Ectodermal cell (in vitro differentiated cells): ENCODE measurements around the gene RNF224.

Experiments
- H3K27ac ChIP-seq: 2 replicates; pipeline ENCODE4 v1.7.0; 2013; ENCODE audit warnings: mild to moderate bottlenecking, low read depth, low read length; ENCODE audit not compliant: insufficient read depth, poor library complexity, severe bottlenecking
- H3K27me3 ChIP-seq: 2 replicates; pipeline ENCODE4 v1.7.0; 2013; ENCODE audit warnings: mild to moderate bottlenecking, low read length; ENCODE audit not compliant: insufficient read depth, control insufficient read depth, poor library complexity, severe bottlenecking
- H3K36me3 ChIP-seq: one replicate; pipeline ENCODE4 v1.7.0; 2013; ENCODE audit warnings: low read length; ENCODE audit not compliant: control insufficient read depth, insufficient read depth
- H3K4me1 ChIP-seq: one replicate; pipeline ENCODE4 v1.7.0; 2013; ENCODE audit warnings: low read length; ENCODE audit not compliant: control insufficient read depth, insufficient read depth
- H3K4me3 ChIP-seq: 2 replicates; pipeline ENCODE4 v1.7.0; 2013; ENCODE audit warnings: low read depth, low read length, control low read depth; ENCODE audit not compliant: insufficient read depth
- H3K9me3 ChIP-seq: 2 replicates; pipeline ENCODE4 v1.7.0; 2013; ENCODE audit warnings: mild to moderate bottlenecking, low read length, moderate library complexity; ENCODE audit not compliant: control insufficient read depth
- WGBS, 2 experiments: methylation state at CpG; one replicate each; pipeline ENCODE4 v1.1.7; 2013; ENCODE audit warnings: missing lambda C conversion rate in 2 of 2; 5-methylcytosine and 5-hydroxymethylcytosine counted together

RNF224 gene

DNA sequence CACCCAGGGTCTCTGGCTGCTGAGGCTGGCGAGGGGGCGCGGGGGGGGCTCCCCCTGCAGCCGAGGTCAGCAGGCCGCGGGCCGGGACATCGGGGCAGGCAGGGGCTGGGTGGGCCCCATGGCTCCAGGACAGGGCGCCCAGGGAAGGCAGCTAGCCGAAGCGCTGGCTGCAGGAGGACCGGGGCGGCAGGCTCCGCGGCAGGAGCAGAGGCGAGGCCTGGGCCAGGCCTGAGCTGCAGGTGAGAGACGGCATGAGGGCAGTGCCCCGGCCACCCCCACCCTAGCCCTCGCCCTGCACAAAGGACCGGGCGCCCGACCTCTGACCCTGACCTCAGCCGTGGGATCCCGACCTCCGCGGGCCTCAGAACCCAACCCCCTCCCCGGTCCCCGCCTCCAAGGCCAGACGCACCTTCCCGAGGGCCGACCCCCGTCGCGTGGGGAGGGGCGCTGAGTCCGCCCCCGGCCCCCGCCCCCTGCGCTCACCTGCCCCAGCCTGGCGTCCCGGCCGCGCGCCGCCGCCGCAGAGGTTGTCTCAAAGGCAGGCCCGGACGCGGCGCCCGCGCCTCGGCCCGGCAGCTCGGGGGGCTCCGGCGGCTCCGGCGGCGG is 5.7 kb upstream of the RNF224 start:
- Histone ChIP-seq H3K4me3 (peak overlapping the region; percentile 29), H3K4me1 (no peaks in the 10 kb centered on the region), H3K36me3 (no peaks in the 10 kb centered on the region), H3K27ac (no peak overlapping the region), H3K27me3 (peaks cover 22% of the 10 kb centered on the region), H3K9me3 (no peaks in the 10 kb centered on the region)
- 5% methylated on average over 61 of the region's 61 CpGs for WGBS, 2 experiments

DNA sequence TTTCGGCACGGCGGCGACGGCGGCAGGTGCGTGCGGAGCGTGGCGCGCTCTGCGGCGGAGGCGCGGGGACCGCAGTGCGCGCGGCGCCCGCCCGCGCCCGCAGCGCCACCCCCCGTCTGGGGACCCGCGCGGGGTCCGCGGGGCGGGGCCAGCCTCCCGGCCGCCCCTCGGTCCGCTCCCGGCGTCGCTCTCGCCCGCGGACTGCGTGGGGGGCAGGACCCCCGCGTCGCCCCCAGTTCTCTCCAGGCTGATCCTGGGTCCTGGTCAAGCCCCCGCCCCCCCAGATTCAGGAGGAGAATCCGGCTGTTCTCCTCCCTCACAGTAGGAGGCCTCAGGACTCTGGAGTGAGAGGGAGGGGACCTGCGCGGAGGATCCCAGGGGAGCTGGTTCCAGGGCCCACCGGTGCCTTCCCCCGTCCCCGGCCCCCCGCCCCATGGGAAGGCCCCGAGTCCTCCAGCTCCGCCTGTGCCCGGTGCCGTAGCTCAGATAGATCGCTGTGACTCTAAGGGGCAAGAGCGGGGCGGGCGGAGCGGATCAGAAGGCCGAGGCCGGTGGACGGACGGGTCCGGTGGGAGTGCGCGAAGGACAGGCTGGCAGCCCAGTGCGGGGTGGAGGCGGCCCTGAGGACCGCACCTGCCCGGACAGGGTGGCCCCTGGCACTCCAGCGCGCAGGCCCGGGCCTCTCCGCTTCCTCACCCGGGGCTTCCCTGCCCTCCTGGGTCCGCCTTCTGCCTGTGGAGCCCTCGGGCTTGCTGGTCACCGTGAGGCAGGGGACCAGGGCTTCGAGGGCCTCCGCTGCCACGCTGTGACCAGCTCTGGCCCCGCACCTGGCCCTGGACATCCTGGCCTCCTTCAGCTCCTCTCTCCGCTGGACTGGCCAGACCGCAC is 4.9 kb upstream of the RNF224 start, which contains the start of gene RNF208:
Gene RNF208 (minus strand): TSS at position 51 of the 888 bp plus-strand sequence. CDS start 1,028 bp downstream, outside the sequence.
- peak within 1 kb of the TSS; percentile 86 for H3K4me3 ChIP-seq
- H3K9me3 ChIP-seq = no peaks in the 10 kb centered on the region
- WGBS, 2 experiments = 7 to 8% methylated on average over 88 of the region's 88 CpGs
- H3K27ac ChIP-seq = no peak within 1 kb of the TSS
- peaks cover 22% of the 10 kb centered on the region for H3K27me3 ChIP-seq
- H3K36me3 ChIP-seq = no peaks in the 10 kb centered on the region
- no peaks in the 10 kb centered on the region for H3K4me1 ChIP-seq

DNA sequence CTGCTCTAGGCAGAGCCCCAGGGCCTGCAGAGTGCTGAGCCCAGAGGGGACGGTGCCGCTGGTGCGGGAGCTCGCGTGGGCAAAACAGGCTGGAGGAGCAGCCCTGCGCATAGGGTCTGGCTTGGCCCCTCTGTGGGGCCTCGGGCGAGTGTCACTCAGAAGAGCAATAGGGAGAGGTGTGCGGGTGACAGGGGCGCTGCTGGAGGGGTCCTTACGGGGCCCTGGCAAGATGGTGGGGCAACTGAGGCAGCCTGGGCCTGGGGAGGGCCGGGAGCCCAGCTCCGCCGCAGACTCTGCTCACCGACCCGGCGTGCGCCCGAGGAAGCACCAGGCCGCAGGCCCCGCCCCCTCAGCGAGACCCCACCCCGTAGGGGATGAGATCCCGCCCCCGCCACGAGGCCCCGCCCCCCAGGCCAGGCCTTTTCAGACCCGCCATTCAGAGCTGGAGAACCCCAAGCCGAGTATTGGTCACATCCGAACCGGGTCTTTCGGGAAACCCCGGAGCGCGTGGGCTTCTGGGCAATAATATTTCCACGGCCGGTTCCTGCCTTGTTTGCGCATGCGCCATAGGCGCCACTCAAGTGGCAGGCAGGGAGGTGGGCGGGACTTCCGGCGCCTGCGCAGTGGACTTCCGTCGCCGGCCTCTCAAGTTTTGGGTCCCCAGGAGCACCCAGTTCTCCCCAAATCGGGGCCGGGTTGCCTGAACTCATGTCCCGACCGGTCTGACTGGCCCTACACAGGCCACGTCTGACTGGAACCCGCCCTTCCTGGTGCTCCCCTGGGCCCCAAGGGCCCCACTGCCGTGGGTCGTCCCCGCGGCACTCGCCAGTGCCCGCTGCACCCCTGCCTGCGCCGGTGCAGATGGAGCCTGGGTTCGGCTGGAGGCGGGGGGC is 4.0 kb upstream of the RNF224 start:
- no peak overlapping the region for H3K27ac ChIP-seq
- WGBS, 2 experiments = 3% methylated on average over 63 of the region's 63 CpGs
- H3K4me3 ChIP-seq = peak overlapping the region; percentile 86

DNA sequence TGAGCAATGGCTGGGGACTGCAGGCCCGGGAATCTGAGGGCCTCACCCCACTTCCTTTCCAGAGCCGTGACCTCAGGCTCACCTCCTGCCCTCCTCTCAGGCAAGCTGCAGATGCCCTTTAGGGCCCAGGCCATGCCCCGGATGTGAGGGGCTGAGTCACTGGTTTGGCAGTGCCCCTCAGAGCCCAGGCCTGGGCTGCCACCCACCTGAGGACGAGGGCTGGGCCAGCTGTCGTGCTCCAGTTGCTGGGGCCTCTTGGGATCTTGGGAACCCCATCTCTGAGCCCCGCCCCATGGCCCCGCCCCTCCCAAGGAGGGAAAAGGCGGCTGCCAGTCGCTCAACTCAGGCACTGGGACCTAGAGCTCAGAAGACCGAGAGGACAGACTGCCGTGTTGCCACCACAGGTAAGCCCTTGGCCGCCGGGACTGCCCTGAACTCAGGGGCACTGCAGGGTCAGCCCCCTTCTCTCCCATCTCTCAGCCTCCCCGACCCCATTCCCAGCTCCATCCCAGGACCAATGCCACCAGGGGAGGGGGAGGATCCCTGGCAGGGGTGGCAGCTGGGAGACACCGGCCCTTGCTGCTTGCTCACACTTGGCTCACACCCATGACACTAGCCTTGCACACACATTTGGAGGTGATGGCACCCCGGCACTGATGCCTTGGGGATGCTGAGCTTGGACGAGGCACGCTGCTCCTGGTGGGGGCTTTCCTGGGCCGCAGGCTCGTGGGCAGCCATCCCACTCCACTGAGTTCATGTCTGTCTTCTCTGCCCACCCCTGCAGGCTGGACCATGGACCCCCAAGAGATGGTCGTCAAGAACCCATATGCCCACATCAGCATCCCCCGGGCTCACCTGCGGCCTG is 2.2 kb upstream of the RNF224 start, which contains the start of gene CYSRT1:
Gene CYSRT1 (plus strand): TSS at position 345 of the 865 bp plus-strand sequence. CDS start 448 bp downstream, at position 793.
- Histone ChIP-seq H3K27ac (no peak within 1 kb of the TSS), H3K9me3 (no peaks in the 10 kb centered on the region), H3K4me3 (peak within 1 kb of the TSS; percentile 86), H3K27me3 (peaks cover 22% of the 10 kb centered on the region), H3K4me1 (no peaks in the 10 kb centered on the region), H3K36me3 (no peaks in the 10 kb centered on the region)
- 77 to 79% methylated on average over 23 of the region's 23 CpGs for WGBS, 2 experiments

More for the DNA sequence above, 4.0 kb upstream of the RNF224 start:
- Histone ChIP-seq H3K4me1 (no peaks in the 10 kb centered on the region), H3K9me3 (no peaks in the 10 kb centered on the region), H3K36me3 (no peaks in the 10 kb centered on the region), H3K27me3 (peaks cover 22% of the 10 kb centered on the region)

DNA sequence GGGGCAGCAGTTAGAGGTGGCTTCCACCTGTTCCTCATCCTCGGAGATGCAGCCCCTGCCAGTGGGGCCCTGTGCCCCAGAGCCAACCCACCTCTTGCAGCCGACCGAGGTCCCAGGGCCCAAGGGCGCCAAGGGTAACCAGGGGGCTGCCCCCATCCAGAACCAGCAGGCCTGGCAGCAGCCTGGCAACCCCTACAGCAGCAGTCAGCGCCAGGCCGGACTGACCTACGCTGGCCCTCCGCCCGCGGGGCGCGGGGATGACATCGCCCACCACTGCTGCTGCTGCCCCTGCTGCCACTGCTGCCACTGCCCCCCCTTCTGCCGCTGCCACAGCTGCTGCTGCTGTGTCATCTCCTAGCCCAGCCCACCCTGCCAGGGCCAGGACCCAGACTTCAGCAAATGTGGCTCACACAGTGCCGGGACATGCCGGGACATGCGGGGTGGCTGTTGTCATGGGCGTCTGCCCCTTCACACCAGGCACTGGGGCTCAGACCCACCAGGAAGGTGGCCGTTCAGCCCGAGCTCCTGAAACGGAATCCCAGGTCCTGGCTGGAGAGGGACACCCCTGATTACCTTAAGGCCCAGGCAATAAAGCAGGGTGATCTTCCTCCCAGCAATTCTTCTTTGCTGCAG is 1.5 kb upstream of the RNF224 start:
- H3K9me3 ChIP-seq = no peaks in the 10 kb centered on the region
- no peak overlapping the region for H3K27ac ChIP-seq
- 89% methylated on average over 21 of the region's 21 CpGs for WGBS, 2 experiments
- no peaks in the 10 kb centered on the region for H3K4me1 ChIP-seq
- H3K27me3 ChIP-seq = peaks cover 19% of the 10 kb centered on the region
- H3K36me3 ChIP-seq = no peaks in the 10 kb centered on the region
- no peak overlapping the region for H3K4me3 ChIP-seq

DNA sequence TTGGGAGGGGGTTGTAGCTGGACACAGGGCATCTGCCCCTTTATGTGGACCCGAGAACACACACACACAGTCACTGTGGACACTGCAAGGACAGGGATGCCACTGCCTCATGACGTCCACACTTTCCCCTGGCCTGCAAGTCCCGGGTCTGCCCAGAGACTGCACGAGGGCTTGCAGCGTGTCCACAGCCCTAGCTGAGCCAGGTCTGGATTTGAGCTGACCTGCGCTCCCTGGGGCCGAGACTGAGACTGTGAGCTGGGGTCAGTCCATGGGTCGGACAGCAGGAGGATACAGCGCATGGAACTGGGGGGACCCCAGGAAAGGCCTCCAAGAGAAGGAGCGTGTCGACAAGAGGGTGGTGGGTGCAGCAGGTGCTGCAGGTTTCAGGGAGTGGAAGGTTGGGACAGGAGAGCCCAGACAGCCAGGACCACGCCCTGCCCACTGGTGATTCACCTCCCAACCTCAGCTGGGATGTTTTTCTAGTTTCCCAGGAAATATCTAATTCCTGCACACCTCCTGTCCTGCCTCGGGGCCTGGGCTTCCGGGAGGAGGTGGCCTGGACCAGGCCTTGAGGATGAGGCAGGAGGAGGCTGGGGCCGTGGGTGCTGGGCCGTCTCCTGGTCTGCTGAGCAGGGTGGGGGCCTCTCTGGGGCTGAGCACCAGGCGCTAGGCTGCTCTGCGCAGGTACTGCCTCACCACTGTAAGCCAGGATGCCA is 806 bp upstream of the RNF224 start:
- Histone ChIP-seq H3K4me3 (no peak overlapping the region), H3K27me3 (peaks cover 16% of the 10 kb centered on the region), H3K4me1 (no peaks in the 10 kb centered on the region), H3K9me3 (no peaks in the 10 kb centered on the region), H3K36me3 (no peaks in the 10 kb centered on the region), H3K27ac (no peak overlapping the region)
- WGBS, 2 experiments = 90 to 92% methylated on average over 18 of the region's 18 CpGs

DNA sequence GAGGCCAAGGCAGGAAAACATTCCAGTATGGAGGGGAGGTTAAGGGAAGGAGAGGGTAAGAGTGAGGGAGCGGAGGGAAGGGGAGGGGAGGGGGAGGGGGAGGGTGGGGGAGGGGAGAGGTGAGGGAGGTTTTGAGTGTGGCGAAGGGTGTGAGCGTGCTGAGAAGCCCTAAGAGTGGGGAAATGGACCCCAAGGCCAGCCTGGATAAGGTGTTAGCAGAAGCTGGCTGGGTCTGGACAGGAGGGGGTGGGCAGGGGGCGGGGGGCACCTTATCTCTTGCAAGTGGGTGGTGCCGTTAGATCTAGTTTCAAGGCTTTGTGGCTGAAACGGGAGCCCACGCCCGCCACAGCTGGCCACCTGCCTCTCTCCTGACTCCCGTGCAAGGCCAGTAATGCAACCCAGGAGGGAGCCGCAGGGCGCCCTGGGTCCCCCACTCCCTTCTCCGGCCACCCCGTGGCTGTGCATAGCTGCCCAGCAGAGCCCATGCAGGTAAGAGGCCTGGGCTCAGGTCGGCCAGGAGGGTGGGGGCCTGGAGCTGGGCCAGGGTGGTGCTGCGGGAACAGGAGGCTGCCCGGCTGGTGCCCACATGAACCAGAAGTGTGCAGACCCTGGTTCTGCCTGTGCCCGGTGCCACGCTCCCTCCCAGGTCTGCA is 677 bp downstream of the RNF224 start:
- Histone ChIP-seq H3K27me3 (peaks cover 3% of the 10 kb centered on the region), H3K36me3 (no peaks in the 10 kb centered on the region), H3K4me3 (no peak overlapping the region), H3K9me3 (no peaks in the 10 kb centered on the region), H3K4me1 (no peaks in the 10 kb centered on the region), H3K27ac (no peak overlapping the region)
- WGBS, 2 experiments = 70% methylated on average over 17 of the region's 18 CpGs

DNA sequence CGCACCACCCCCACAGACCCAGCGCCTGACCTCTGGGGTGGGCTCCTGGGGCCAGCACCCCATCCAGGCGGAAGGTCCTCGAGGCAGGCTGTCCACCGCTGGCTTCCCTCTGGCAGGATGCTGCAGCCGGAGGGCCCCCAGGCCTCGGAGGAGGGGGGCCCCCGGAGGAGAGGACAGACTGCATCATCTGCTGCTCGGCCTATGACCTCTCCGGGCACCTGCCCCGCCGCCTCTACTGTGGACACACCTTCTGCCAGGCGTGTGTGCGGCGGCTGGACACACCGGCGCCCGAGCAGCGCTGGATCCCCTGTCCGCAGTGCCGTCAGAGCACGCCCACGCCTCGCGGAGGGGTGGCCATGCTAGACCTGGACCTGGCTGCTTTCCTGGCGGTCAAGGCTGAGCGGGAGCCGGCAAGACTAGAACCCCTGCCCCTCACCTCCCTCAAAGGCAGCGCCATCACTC is 1.2 kb downstream of the RNF224 start:
- Histone ChIP-seq H3K27ac (no peak overlapping the region), H3K4me1 (no peaks in the 10 kb centered on the region), H3K4me3 (no peak overlapping the region), H3K27me3 (no peaks in the 10 kb centered on the region), H3K36me3 (no peaks in the 10 kb centered on the region), H3K9me3 (no peaks in the 10 kb centered on the region)
- 91 to 94% methylated on average over 29 of the region's 29 CpGs for WGBS, 2 experiments
